D721Med (cell line): ENCODE data around the gene LPAR1.
A peak's percentile ranks its signal among the peaks of the same experiment; 100 is the strongest.

ENCODE experiments used
- DNase-seq: peaks from one replicate; pipeline ENCODE4 v3.0.0; 2011; ENCODE audit warnings: low spot score; ENCODE audit not compliant: insufficient read length
- FAIRE-seq: peaks from 2 replicates; lab custom pipeline; 2011; peaks lifted over from hg19 to GRCh38; lab: Jason Lieb, UNC
- TF ChIP-seq, protein P1 (sequence below): IDR thresholded peaks from 2 replicates; pipeline ENCODE4 v1.5.1; 2012; ENCODE audit warnings: mild to moderate bottlenecking, control low read depth; ENCODE audit not compliant: insufficient read depth; ENCODE audit errors: missing control alignments

LPAR1 gene

DNA sequence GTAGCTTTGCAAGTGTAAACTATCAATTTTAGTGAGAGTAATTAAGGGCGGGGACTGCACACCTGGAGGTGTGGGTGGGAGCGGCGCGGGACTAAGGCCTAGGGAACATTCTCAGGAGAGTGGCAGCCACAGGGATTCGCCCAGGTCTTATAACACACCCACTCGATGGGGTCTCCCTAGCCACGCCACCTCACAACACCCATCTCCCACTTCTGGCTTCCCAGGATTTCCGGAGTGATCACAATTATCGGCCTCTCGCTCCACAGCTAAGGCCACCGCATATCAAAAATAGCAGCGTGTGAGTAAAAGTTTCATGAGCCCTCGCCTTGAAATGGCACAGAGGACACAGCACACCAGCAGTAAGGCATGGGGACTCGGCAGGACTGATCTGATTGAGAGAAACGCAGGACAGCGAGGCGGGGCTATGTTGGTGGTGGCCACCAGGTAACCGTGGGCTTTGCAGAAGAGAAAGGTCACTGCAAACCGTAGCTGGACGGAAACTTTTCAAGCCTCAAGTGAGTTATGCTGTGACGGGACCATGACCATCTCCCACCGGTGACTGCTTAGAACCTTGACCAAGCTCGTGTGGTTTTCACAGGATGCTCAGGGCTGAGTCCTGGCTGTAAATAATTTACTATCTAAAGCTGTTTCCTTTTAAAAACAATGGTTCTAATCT is 1.1 kb upstream of the LPAR1 start:
- DNase-seq (no peak), FAIRE-seq (no peak)
- TF ChIP-seq, protein P1, sequence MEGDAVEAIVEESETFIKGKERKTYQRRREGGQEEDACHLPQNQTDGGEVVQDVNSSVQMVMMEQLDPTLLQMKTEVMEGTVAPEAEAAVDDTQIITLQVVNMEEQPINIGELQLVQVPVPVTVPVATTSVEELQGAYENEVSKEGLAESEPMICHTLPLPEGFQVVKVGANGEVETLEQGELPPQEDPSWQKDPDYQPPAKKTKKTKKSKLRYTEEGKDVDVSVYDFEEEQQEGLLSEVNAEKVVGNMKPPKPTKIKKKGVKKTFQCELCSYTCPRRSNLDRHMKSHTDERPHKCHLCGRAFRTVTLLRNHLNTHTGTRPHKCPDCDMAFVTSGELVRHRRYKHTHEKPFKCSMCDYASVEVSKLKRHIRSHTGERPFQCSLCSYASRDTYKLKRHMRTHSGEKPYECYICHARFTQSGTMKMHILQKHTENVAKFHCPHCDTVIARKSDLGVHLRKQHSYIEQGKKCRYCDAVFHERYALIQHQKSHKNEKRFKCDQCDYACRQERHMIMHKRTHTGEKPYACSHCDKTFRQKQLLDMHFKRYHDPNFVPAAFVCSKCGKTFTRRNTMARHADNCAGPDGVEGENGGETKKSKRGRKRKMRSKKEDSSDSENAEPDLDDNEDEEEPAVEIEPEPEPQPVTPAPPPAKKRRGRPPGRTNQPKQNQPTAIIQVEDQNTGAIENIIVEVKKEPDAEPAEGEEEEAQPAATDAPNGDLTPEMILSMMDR: no peak

DNA sequence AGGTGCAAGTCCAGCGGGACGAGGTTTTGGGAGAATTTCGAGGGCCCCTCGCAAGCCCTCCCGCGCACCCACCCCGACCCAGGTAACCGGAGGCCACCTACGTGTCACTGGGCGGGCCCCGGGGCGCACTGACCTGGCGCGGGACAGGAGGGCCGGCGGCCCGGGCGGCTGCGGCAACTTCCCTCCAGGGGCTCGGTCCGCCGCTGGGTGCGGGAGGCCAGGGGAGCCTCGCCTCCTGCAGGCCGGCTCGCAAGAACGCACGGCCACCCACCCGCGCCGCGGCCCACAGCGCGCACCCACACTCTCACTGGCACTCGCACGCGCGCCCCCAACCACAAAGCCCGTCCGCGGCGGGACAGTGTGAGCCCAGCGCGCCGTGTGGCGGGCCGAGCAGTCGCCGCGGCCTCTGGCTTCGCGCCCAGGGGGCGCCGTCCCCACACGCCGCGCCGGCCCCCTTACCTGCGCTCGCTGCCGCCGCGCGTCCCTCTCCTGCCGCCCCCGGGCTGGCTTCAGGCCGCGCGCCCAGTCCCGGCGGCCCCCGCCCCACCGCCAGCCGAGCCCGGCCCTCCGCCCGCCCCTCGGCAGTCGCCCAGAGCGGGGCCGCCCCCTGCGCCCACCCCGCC is 451 bp downstream of the LPAR1 start:
- no peak for FAIRE-seq
- TF ChIP-seq, protein P1: peak; percentile 27

DNA sequence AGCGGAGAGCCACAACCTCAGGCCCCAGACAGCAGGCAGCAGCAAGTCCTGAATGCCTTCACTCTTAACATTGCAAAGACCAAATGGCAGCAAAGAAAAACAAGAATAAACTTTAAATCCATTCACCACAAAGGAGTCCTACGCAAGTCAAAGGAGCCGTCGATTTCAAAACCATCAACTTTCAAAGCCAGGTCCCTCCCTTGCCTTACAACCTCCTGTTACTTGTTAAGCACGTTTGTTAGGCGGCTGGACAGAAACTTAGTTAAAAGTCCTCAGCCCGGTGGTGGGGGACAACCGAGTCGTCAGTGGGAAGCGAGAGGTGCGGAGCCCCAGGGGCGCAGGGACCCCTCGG is 938 bp downstream of the LPAR1 start:
- no peak for DNase-seq
- TF ChIP-seq, protein P1: no peak
- no peak for FAIRE-seq

More for the DNA sequence above, 451 bp downstream of the LPAR1 start:
- DNase-seq: no peak

DNA sequence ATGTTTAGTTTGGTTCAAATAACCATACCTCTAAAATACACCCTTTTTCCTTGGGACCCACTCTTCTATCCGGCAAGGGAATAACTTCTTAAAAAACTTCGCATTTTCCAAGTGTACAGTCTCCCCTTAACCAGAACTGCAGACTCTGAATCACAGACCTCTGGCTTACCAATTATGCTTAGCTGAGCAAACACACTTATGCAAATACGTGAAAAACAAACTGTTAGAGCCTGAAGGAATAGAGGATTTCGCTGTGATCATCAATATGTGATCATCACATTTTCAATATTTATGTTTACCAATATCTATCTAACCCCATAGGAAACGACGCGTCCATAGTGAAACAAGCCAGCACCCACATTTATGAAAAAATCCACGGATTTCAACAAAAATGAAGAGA is 1.3 kb downstream of the LPAR1 start:
- no peak for FAIRE-seq
- TF ChIP-seq, protein P1: no peak
- no peak for DNase-seq

DNA sequence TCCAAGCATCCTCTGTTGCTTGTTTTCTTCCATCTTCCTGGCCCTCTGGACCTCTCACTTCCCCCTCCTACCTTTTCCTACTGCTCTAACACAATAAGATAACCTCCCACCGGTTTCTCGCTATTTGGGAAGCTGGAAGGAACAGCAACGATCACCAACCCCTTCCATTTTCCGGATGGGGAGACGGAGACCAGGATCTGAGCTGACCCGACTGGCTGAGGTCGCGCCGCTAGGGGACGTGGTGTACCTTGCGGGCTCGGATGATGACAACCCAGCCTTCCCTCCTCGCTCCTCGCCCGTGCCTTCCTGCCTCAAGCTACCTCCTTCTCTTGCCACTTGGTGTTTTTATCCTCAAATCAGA is 1.9 kb downstream of the LPAR1 start:
- FAIRE-seq: no peak

DNA sequence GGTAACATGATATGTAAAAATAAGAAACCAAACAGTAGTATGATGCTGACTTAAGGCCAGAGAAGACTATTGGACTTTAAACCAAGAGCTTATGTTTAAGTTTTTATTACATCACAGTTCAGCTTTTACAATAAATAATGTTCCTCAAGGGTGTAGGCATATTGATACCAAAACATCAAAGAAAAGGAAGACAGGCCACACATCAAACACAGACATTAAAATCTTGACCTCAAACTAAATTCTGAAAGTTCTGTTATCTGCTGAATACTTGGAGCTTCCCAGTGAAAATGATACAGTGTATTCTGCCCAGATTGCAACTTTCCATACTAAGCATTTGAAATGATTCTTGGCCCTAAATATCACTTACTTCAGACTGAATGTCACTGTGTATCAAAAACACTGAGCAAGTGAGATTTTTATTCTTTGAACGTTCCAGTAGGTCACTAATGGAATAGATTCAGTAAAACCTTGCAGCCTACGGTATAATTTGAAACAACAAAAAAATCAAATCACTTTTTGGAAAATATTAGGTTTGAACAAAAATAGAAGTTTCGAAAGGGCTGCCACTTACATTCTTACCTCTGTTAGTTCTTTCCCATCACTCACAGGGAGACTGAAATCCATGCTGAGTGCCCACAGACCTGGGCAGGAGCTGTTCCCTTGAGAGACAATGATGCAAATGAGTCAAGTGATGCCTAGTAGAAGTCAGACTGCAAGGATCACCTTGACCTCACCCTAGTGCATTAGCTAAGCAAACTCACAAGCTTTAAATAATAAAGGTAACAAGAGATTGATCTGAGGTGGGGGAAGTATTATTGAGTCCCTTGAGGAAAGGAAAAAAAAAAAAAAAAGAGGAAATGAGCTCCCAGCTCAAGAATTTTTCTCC is 2.5 kb downstream of the LPAR1 start:
- FAIRE-seq: no peak
- DNase-seq: no peak
- TF ChIP-seq, protein P1: no peak

More for the DNA sequence above, 1.9 kb downstream of the LPAR1 start:
- TF ChIP-seq, protein P1: peak; percentile 32
- DNase-seq: no peak
